ENCODE data around the gene TMEM170A. TPM values are rescaled to one million over a fixed set of nuclear protein-coding genes. Genes with fewer than 3 reads are reported as not detected.

Gene TMEM170A
- total and polyA plus RNA-seq, 2 experiments from 2014 or later: 31.0 to 68.5 TPM

GRCh38 chr16:75475420-75475847, 10.9 kb upstream of the TMEM170A start (continued):
- TF ChIP-seq ZNF462 (CRISPR knock-in tag; IDR thresholded peaks at IDR 0.05) (no peak), ETS1 (IDR thresholded peaks at IDR 0.05) (no peak)

- Histone ChIP-seq H3K4me1 (ENCODE audit: insufficient read depth) (no peaks in the 10 kb centered on the region; the same call in 1 of the 2 replicates), H3K9me2 (ENCODE audit: insufficient read depth) (no peaks in the 10 kb centered on the region; the same call in 1 of the 2 replicates), H4K20me1 (replicated peaks; ENCODE audit: insufficient read depth) (no peaks in the 10 kb centered on the region), H3K36me3 (ENCODE audit: insufficient read depth) (no peaks in the 10 kb centered on the region), H3K27me3 (ENCODE audit: insufficient read depth) (no peaks in the 10 kb centered on the region), H3K4me2 (no peak overlapping the region; the same call in 1 of the 2 replicates), H3K27ac (ENCODE audit: low read depth) (peak overlapping the region; percentile 52), H3K4me3 (no peak overlapping the region), H2AFZ (no peak overlapping the region), H3K79me2 (replicated peaks; ENCODE audit: insufficient read depth) (no peaks in the 10 kb centered on the region), H3F3A (replicated peaks; ENCODE audit: low read depth) (no peaks in the 10 kb centered on the region)
- peaks cover 15% of the 10 kb centered on the region for H3K27me3 Mint-ChIP-seq (ENCODE audit: insufficient read depth, low read depth, poor library complexity)
- H3K9me3 Mint-ChIP-seq: peaks cover 3% of the 10 kb centered on the region; the same call in 1 of the 3 replicates
- peaks cover 15% of the 10 kb centered on the region for H3K4me1 Mint-ChIP-seq
- peak overlapping the region; percentile 86; the same call in 1 of the 2 replicates for H3K27ac Mint-ChIP-seq
- H3K36me3 Mint-ChIP-seq (ENCODE audit: low read depth): peaks cover 20% of the 10 kb centered on the region
- no peak for ATAC-seq
- DNase-seq (ENCODE audit: low spot score): no peak
- no peak overlapping the region for H3K4me3 Mint-ChIP-seq
- TF ChIP-seq EZH2 (IDR thresholded peaks at IDR 0.05; ENCODE audit: low read depth, unreplicated experiment) (no peak), ZNF331 (CRISPR knock-in tag; IDR thresholded peaks at IDR 0.05; ENCODE audit: low read depth) (no peak), POLR2AphosphoS5 (IDR thresholded peaks at IDR 0.05; ENCODE audit: low read depth) (no peak)
- TF ChIP-seq, protein P1, sequence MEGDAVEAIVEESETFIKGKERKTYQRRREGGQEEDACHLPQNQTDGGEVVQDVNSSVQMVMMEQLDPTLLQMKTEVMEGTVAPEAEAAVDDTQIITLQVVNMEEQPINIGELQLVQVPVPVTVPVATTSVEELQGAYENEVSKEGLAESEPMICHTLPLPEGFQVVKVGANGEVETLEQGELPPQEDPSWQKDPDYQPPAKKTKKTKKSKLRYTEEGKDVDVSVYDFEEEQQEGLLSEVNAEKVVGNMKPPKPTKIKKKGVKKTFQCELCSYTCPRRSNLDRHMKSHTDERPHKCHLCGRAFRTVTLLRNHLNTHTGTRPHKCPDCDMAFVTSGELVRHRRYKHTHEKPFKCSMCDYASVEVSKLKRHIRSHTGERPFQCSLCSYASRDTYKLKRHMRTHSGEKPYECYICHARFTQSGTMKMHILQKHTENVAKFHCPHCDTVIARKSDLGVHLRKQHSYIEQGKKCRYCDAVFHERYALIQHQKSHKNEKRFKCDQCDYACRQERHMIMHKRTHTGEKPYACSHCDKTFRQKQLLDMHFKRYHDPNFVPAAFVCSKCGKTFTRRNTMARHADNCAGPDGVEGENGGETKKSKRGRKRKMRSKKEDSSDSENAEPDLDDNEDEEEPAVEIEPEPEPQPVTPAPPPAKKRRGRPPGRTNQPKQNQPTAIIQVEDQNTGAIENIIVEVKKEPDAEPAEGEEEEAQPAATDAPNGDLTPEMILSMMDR (conservative IDR thresholded peaks at IDR 0.05; ENCODE audit: low read depth in 2 of 2): no peak
Observed at GRCh38 chr16:75472908-75473877, 8.7 kb upstream of the TMEM170A start.

Data from GM23338 (cell line).